GM12875 (cell line): Measurements from ENCODE around the gene SGIP1.

ENCODE experiments used
- H3K4me3 ChIP-seq: one replicate; pipeline ENCODE4 v1.5.1; 2011; ENCODE audit warnings: low read depth, low read length, control low read depth
- TF ChIP-seq, protein P1 (sequence below): IDR thresholded peaks from 2 replicates; pipeline ENCODE4 v1.5.1; 2011; ENCODE audit warnings: low read depth, mild to moderate bottlenecking, control low read depth, inconsistent platforms, low read length, moderate library complexity, borderline replicate concordance; ENCODE audit not compliant: insufficient read depth

The SGIP1 gene

GRCh38 chr1:66599346-66599745, 65.4 kb downstream of the SGIP1 start:
- H3K4me3 ChIP-seq = no peak overlapping the region
- TF ChIP-seq, protein P1, sequence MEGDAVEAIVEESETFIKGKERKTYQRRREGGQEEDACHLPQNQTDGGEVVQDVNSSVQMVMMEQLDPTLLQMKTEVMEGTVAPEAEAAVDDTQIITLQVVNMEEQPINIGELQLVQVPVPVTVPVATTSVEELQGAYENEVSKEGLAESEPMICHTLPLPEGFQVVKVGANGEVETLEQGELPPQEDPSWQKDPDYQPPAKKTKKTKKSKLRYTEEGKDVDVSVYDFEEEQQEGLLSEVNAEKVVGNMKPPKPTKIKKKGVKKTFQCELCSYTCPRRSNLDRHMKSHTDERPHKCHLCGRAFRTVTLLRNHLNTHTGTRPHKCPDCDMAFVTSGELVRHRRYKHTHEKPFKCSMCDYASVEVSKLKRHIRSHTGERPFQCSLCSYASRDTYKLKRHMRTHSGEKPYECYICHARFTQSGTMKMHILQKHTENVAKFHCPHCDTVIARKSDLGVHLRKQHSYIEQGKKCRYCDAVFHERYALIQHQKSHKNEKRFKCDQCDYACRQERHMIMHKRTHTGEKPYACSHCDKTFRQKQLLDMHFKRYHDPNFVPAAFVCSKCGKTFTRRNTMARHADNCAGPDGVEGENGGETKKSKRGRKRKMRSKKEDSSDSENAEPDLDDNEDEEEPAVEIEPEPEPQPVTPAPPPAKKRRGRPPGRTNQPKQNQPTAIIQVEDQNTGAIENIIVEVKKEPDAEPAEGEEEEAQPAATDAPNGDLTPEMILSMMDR = no peak

DNA sequence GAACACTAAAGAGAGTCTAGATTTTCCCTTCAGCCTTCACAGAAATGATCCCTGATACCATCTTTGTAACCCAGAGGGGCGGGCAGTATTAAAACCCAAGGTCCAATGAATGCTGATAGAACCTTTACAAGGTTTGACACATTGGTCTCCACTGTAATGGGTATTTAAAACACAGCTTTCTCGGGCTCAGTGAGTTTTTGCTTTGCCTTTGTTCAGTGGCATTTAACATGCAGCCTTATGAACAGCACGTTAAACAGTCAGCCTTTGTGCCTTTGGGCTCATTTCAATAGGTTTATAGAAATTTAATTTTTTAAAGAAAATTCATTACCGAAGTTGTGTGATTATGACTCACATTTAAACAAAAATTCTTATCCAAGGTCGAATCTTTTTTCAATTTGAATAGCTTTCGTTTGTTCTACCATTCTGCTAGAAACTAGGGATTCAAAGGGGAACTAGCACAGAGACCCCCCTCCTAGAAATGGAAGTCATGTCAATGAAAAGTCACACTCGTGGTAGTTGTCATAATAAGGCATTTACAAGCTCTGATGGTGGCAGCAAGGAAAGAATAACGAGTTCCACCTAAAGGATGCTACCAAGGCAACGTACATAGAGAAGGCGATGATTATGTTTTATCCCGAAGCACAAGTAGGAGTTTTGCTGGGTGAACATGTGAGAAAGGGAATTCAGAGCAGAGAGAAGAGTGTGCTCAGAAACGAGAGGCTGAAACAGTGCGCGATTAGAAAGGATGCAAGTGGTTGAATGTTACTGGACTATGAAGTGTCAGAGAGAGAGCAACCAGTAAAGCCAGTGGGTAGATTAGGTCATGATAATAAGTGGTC, 66.2 kb downstream of the SGIP1 start:
- TF ChIP-seq, protein P1 = no peak
- no peak overlapping the region for H3K4me3 ChIP-seq

GRCh38 chr1:66605419-66605997, 71.6 kb downstream of the SGIP1 start:
- TF ChIP-seq, protein P1 = no peak
- no peak overlapping the region for H3K4me3 ChIP-seq

- H3K4me3 ChIP-seq = no peak overlapping the region
- TF ChIP-seq, protein P1 = no peak
Observed at GRCh38 chr1:66606362-66607065, 72.6 kb downstream of the SGIP1 start.

DNA sequence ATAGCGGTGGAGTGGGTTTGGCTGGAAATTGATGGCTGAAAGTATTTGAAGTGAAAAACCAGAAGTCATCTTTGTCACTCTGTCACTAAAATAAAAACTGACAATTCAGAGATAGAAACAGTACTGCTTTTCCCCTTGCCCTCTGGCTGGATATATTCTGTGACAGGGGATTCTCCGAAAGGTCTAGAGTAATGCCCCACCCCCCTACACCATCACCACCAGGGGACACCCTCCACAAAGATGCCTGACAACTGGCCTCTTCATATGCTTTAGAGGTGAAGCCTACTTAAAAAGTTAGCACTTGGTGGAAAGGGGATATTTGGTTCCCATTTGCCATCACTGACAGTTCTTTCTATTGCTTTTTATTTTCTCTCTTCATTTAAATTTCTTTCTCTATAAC, 73.5 kb downstream of the SGIP1 start:
- no peak overlapping the region for H3K4me3 ChIP-seq
- TF ChIP-seq, protein P1 = peak; percentile 28; the same call in 1 of the 2 replicates

GRCh38 chr1:66613187-66613586, 79.2 kb downstream of the SGIP1 start:
- H3K4me3 ChIP-seq = no peak overlapping the region
- TF ChIP-seq, protein P1 = no peak
